ENCODE measurements around the gene UQCC3. TPM values are rescaled to one million over a fixed set of nuclear protein-coding genes. Genes with fewer than 3 reads are reported as not detected.
A peak's percentile ranks its signal among the peaks of the same experiment; 100 is the strongest.

The UQCC3 gene
- total RNA-seq, 1 experiment from 2014 or later, result 17.9 TPM

- no peaks in the 10 kb centered on the region for H3K9me2 ChIP-seq (ENCODE audit: insufficient read depth)
- no peak overlapping the region for H2AFZ ChIP-seq (ENCODE audit: low read depth, low read length, poor library complexity, severe bottlenecking)
- ChIA-PET RAD21 (ENCODE audit: low non-redundant PET in 1 of 2, low total read pairs in 2 of 2, uncharacterized antibody in 2 of 2, unreplicated experiment in 2 of 2) (no interaction called here), POLR2A (interaction anchor here (3.0 kb wide), 1 partner anchor 10 kb away, joined by 16 read pairs; no protein-coding TSS in a partner anchor), CTCF (no interaction called here)
- DNase-seq (ENCODE audit: low read depth, low spot score), result no peak
- peaks cover 4 to 11% of the 10 kb centered on the region in 2 experiments; a peak in 3 of 4 replicates for H3K36me3 ChIP-seq (ENCODE audit: control insufficient read depth in 1 of 2, insufficient read depth in 2 of 2, low read length in 2 of 2)
- peak; percentile 6; the same call in 1 of the 2 replicates for ATAC-seq
- peaks cover 49% of the 10 kb centered on the region for H3K79me2 ChIP-seq (ENCODE audit: insufficient read depth, low read length)
- H3K4me1 ChIP-seq (ENCODE audit: control insufficient read depth in 1 of 2, insufficient read depth in 2 of 2, low read length in 2 of 2), result peaks cover 24 to 45% of the 10 kb centered on the region in 2 experiments
- H3K27me3 ChIP-seq (ENCODE audit: insufficient read depth, low read length), result no peaks in the 10 kb centered on the region
- peak overlapping the region; percentile 80 to 87 for H3K4me3 ChIP-seq (replicated peaks in 1 of 2; ENCODE audit: low read depth in 1 of 2, low read length in 2 of 2)
- peak overlapping the region; percentile 95 for H3K4me2 ChIP-seq (ENCODE audit: low read length)
- peak overlapping the region; percentile 84 for H3K9ac ChIP-seq (ENCODE audit: low read length)
- no peaks in the 10 kb centered on the region for H4K20me1 ChIP-seq (ENCODE audit: insufficient read depth)
- intact Hi-C loops (cut with micrococcal nuclease), result loop anchor here (10.0 kb wide), 1 partner anchor 86 kb away; the partner anchor contains the start of gene POLR2G
- H3K9me3 ChIP-seq (ENCODE audit: control insufficient read depth in 1 of 2, insufficient read depth in 1 of 2, low read depth in 1 of 2, low read length in 2 of 2), result no peaks in the 10 kb centered on the region
- TF ChIP-seq POLR2AphosphoS5 (IDR thresholded peaks at IDR 0.05; ENCODE audit: low read depth, low read length) (no peak), ZFX (IDR thresholded peaks at IDR 0.05) (no peak), SIN3A (IDR thresholded peaks at IDR 0.05; ENCODE audit: low read depth) (no peak), ELF1 (IDR thresholded peaks at IDR 0.05; ENCODE audit: borderline replicate concordance, low read depth) (no peak), RAD21 (IDR thresholded peaks at IDR 0.05; ENCODE audit: low read depth) (no peak), TCF7L2 (IDR thresholded peaks at IDR 0.05; ENCODE audit: borderline replicate concordance, extremely low read depth, insufficient read depth, insufficient read length) (no peak), POLR2A (IDR thresholded peaks at IDR 0.05; ENCODE audit: borderline replicate concordance, extremely low read depth, insufficient read depth, insufficient read length) (no peak), CBX3 (IDR thresholded peaks at IDR 0.05; ENCODE audit: low read depth) (no peak), ATF3 (IDR thresholded peaks at IDR 0.05) (no peak), CEBPB (IDR thresholded peaks at IDR 0.05; ENCODE audit: low read depth) (no peak), SP1 (IDR thresholded peaks at IDR 0.05; ENCODE audit: low read depth) (no peak), REST (IDR thresholded peaks at IDR 0.05; ENCODE audit: low read depth) (no peak), ZNF274 (IDR thresholded peaks at IDR 0.05; ENCODE audit: low read depth, low read length) (no peak), EZH2 (IDR thresholded peaks at IDR 0.05) (no peak), JUND (IDR thresholded peaks at IDR 0.05) (no peak)
- TF ChIP-seq, protein P1, sequence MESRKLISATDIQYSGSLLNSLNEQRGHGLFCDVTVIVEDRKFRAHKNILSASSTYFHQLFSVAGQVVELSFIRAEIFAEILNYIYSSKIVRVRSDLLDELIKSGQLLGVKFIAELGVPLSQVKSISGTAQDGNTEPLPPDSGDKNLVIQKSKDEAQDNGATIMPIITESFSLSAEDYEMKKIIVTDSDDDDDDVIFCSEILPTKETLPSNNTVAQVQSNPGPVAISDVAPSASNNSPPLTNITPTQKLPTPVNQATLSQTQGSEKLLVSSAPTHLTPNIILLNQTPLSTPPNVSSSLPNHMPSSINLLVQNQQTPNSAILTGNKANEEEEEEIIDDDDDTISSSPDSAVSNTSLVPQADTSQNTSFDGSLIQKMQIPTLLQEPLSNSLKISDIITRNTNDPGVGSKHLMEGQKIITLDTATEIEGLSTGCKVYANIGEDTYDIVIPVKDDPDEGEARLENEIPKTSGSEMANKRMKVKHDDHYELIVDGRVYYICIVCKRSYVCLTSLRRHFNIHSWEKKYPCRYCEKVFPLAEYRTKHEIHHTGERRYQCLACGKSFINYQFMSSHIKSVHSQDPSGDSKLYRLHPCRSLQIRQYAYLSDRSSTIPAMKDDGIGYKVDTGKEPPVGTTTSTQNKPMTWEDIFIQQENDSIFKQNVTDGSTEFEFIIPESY (IDR thresholded peaks at IDR 0.05; ENCODE audit: extremely low read depth, insufficient replicate concordance, low read length), result no peak
- TF ChIP-seq, protein P2, sequence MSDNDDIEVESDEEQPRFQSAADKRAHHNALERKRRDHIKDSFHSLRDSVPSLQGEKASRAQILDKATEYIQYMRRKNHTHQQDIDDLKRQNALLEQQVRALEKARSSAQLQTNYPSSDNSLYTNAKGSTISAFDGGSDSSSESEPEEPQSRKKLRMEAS (IDR thresholded peaks at IDR 0.05), result no peak
- H3K27ac ChIP-seq (ENCODE audit: low read depth, low read length), result peak overlapping the region; percentile 82
- BruUV-seq (replicated peaks), result no TSS peak
Observed at GRCh38 chr11:62678433-62678769, 6.9 kb downstream of the UQCC3 start.

All from HCT116 (cell line).